22Rv1 (cell line): ENCODE data around the gene ANXA6.

Source experiments
- ZFX ChIP-seq: fragments of 450-650 bp; IDR thresholded peaks from 2 replicates; pipeline ENCODE4 v1.6.1; 2017; ENCODE audit warnings: antibody characterized with exemption, borderline replicate concordance
- TF ChIP-seq, protein P1 (sequence below): fragments of 450-650 bp; IDR thresholded peaks from 2 replicates; pipeline ENCODE4 v1.5.1; 2017; ENCODE audit warnings: mild to moderate bottlenecking

DNA sequence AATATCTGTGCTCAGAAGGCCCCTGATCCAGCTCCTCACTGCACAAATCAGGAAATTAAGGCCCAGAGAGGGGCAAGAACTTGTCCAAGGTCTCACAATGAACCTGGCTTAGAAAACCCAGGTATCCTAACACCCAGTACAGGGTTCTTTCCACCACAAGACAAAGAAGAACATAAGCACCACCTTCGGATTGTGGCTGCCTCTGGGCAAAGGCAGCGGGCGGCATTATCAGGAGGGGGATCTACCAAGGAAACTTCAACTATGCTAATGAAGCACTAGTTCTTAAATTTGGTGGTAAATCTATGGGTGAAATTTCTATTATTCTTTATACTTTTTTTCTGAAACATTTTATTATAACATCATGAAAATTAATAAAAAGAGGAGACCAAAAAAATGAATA is 17.9 kb downstream of the ANXA6 start:
- TF ChIP-seq, protein P1, sequence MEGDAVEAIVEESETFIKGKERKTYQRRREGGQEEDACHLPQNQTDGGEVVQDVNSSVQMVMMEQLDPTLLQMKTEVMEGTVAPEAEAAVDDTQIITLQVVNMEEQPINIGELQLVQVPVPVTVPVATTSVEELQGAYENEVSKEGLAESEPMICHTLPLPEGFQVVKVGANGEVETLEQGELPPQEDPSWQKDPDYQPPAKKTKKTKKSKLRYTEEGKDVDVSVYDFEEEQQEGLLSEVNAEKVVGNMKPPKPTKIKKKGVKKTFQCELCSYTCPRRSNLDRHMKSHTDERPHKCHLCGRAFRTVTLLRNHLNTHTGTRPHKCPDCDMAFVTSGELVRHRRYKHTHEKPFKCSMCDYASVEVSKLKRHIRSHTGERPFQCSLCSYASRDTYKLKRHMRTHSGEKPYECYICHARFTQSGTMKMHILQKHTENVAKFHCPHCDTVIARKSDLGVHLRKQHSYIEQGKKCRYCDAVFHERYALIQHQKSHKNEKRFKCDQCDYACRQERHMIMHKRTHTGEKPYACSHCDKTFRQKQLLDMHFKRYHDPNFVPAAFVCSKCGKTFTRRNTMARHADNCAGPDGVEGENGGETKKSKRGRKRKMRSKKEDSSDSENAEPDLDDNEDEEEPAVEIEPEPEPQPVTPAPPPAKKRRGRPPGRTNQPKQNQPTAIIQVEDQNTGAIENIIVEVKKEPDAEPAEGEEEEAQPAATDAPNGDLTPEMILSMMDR, result no peak
- TF ChIP-seq ZFX, result no peak
